SU-DHL-6 (cell line): Measurements from ENCODE around the gene ARCN1.
A peak's percentile ranks its signal among the peaks of the same experiment; 100 is the strongest.

Experiments used
- H2AFZ ChIP-seq: fragments of 200-600 bp; sonication (generic); 2 replicates; pipeline ENCODE4 v1.6.1; 2014; ENCODE audit warnings: low read depth, mild to moderate bottlenecking, moderate library complexity, mixed read lengths, antibody characterized with exemption, low read length; ENCODE audit not compliant: severe bottlenecking
- H3F3A ChIP-seq: fragments of 200-600 bp; shearing (Covaris generic); 2 replicates; pipeline ENCODE4 v1.6.0; 2016; ENCODE audit warnings: antibody characterized with exemption, mild to moderate bottlenecking; ENCODE audit not compliant: insufficient read depth
- H3K27ac ChIP-seq: fragments of 200-600 bp; sonication (generic); 2 replicates; pipeline ENCODE4 v1.5.1; 2016; ENCODE audit warnings: low read depth, mild to moderate bottlenecking, low read length, moderate library complexity, mixed read lengths
- H3K27me3 ChIP-seq: fragments of 200-600 bp; sonication (generic), shearing (Covaris generic); 2 replicates; pipeline ENCODE4 v1.6.0; 2014; ENCODE audit warnings: mild to moderate bottlenecking, low read length
- H3K36me3 ChIP-seq: fragments of 200-600 bp; sonication (generic); 2 replicates; pipeline ENCODE4 v1.6.1; 2014; ENCODE audit warnings: mild to moderate bottlenecking, low read length, mixed read lengths
- H3K4me2 ChIP-seq: fragments of 300-600, 200-600 bp; shearing (Covaris generic), sonication (generic); 2 replicates; pipeline ENCODE4 v1.6.0; 2014; ENCODE audit warnings: low read length, low read depth, mild to moderate bottlenecking; ENCODE audit not compliant: poor library complexity, severe bottlenecking
- H3K4me3 ChIP-seq: fragments of 200-600 bp; sonication (generic); 2 replicates; pipeline ENCODE4 v1.5.1; 2014; ENCODE audit warnings: antibody characterized with exemption, low read length, mild to moderate bottlenecking, mixed read lengths; ENCODE audit not compliant: insufficient read depth, poor library complexity, severe bottlenecking
- H3K79me2 ChIP-seq: fragments of 200-600 bp; sonication (generic); 2 replicates; pipeline ENCODE4 v1.6.1; 2014; ENCODE audit warnings: mild to moderate bottlenecking, low read length, moderate library complexity; ENCODE audit not compliant: insufficient read depth
- H3K9ac ChIP-seq: fragments of 200-600 bp; sonication (generic); 2 replicates; pipeline ENCODE4 v1.7.0; 2014; ENCODE audit warnings: mild to moderate bottlenecking, low read length
- H3K9me2 ChIP-seq: fragments of 200-600 bp; sonication (generic); replicated peaks from 2 replicates; pipeline ENCODE4 v1.6.1; 2014; ENCODE audit warnings: low read length; ENCODE audit not compliant: insufficient read depth
- H3K9me3 ChIP-seq: fragments of 200-600 bp; sonication (generic); 2 replicates; pipeline ENCODE4 v1.6.1; 2014; ENCODE audit warnings: low read length, mixed read lengths; ENCODE audit not compliant: insufficient read depth
- H4K20me1 ChIP-seq: fragments of 200-600 bp; sonication (generic); 2 replicates; pipeline ENCODE4 v1.6.1; 2014; ENCODE audit warnings: low read depth, mild to moderate bottlenecking, antibody characterized with exemption, low read length, moderate library complexity, mixed read lengths
- EZH2phosphoT487 ChIP-seq: fragments of 200-600 bp; sonication (generic), shearing (Covaris generic); conservative IDR thresholded peaks from 2 replicates; pipeline ENCODE4 v1.6.1; 2018; ENCODE audit warnings: mild to moderate bottlenecking, antibody characterized with exemption, low read length, moderate library complexity, mixed read lengths
- TF ChIP-seq, protein P1 (sequence below): fragments of 200-600 bp; sonication (generic); IDR thresholded peaks from one replicate; pipeline ENCODE4 v1.5.1; 2017; ENCODE audit warnings: antibody characterized with exemption, mild to moderate bottlenecking, low read length, moderate library complexity; ENCODE audit not compliant: insufficient read depth, poor library complexity, severe bottlenecking

The ARCN1 gene

DNA sequence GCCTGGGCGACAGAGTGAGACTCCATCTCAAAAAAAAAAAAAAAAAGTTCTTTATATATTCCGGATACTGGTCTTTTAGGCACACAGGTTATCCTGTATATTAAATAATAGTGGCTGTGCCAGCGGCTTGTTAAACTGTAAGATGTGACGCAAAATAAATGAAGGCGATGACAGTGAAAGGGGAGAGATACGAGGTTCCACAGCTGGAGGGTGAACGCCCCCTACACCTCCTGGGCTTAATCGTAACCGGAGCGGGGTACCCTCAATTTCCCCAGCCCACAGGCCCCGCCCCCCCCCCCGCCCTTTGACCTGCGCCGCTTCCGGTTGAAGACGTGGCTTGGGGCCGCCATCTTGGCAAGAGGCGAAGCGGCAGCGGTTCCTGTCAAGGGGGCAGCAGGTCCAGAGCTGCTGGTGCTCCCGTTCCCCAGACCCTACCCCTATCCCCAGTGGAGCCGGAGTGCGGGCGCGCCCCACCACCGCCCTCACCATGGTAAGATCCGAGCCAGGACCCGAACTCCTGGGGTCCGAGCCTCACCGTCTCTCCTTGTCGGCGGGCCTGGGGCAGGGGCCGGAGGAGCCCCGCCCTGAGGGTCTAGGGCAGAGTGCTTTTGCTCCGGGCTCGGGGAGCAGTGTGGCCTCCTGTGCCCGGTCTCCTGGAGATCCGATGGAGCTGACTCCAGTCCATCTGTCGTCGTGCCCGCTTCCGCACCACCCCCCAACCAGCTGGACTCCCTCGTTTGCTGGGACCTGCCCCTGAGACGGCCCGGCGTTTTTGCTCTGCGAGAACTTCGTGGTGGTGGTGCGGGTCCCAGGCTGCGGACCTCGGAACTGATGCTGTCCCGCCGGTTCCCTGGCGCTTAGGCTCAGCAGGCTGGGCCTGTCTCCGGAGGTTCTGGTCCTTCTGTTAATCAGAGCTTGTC, at the start of gene ARCN1:
TSS of gene ARCN1 (plus strand) at position 349 of the 920 bp plus-strand sequence. CDS start at position 488, 139 bp downstream.
- Histone ChIP-seq H3K27me3 (no peaks in the 10 kb centered on the region), H3K9ac (peak within 1 kb of the TSS; percentile 99), H3K9me3 (no peaks in the 10 kb centered on the region), H3K4me2 (peak within 1 kb of the TSS; percentile 71), H3F3A (peaks cover 5% of the 10 kb centered on the region), H2AFZ (peak within 1 kb of the TSS; percentile 84), H3K4me3 (peak within 1 kb of the TSS; percentile 99), H3K36me3 (0 out of 2 replicates have a peak, but pooled peaks cover 2% of the 10 kb centered on the region), H3K79me2 (peaks cover 51% of the 10 kb centered on the region), H4K20me1 (peaks cover 24% of the 10 kb centered on the region; the same call in 1 of the 2 replicates), H3K9me2 (no peaks in the 10 kb centered on the region), H3K27ac (peak within 1 kb of the TSS; percentile 70)
- TF ChIP-seq, protein P1, sequence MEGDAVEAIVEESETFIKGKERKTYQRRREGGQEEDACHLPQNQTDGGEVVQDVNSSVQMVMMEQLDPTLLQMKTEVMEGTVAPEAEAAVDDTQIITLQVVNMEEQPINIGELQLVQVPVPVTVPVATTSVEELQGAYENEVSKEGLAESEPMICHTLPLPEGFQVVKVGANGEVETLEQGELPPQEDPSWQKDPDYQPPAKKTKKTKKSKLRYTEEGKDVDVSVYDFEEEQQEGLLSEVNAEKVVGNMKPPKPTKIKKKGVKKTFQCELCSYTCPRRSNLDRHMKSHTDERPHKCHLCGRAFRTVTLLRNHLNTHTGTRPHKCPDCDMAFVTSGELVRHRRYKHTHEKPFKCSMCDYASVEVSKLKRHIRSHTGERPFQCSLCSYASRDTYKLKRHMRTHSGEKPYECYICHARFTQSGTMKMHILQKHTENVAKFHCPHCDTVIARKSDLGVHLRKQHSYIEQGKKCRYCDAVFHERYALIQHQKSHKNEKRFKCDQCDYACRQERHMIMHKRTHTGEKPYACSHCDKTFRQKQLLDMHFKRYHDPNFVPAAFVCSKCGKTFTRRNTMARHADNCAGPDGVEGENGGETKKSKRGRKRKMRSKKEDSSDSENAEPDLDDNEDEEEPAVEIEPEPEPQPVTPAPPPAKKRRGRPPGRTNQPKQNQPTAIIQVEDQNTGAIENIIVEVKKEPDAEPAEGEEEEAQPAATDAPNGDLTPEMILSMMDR, result no peak
- no peak for TF ChIP-seq EZH2phosphoT487

DNA sequence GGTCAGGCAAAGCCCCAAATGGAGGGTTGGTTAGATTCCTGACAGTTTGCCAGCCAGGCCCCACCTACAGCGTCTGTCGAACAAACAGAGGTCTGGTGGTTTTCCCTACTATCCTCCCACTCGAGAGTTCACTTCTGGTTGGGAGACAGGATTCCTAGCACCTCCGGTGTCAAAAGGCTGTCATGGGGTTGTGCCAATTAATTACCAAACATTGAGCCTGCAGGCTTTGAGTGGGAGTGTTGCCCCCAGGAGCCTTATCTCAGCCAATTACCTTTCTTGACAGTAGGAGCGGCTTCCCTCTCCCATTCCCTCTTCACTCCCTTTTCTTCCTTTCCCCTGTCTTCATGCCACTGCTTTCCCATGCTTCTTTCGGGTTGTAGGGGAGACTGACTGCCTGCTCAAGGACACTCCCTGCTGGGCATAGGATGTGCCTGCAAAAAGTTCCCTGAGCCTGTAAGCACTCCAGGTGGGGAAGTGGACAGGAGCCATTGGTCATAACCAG, 49.6 kb upstream of the ARCN1 start:
- Histone ChIP-seq H3K9me2 (no peaks in the 10 kb centered on the region), H3K4me2 (no peak overlapping the region), H3K27ac (no peak overlapping the region), H3K9ac (no peak overlapping the region), H2AFZ (no peak overlapping the region), H3F3A (peaks cover 7% of the 10 kb centered on the region; the same call in 1 of the 2 replicates), H3K4me3 (no peak overlapping the region), H3K9me3 (no peaks in the 10 kb centered on the region), H3K27me3 (no peaks in the 10 kb centered on the region), H3K36me3 (peaks cover 8% of the 10 kb centered on the region; the same call in 1 of the 2 replicates), H4K20me1 (no peaks in the 10 kb centered on the region), H3K79me2 (no peaks in the 10 kb centered on the region)
- TF ChIP-seq, protein P1, result peak; percentile 16
- TF ChIP-seq EZH2phosphoT487, result no peak

DNA sequence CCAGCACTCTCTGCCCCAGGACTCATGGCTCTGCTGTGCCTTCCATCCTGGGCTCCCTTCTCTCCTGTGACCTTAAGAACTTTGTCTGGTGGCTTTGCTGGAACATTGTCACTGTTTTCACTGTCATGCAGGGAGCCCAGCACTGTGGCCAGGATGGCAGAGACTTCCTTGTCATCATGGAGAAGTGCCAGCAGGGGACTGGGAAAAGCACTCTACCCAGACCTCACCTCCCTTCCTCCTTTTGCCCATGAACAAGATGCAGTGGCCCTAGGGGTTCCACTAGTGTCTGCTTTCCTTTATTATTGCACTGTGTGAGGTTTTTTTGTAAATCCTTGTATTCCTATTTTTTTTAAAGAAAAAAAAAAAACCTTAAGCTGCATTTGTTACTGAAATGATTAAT, 47.9 kb upstream of the ARCN1 start:
- Histone ChIP-seq H3K36me3 (peaks cover 8% of the 10 kb centered on the region; the same call in 1 of the 2 replicates), H3K27ac (no peak overlapping the region), H3K4me2 (no peak overlapping the region)

More for the DNA sequence above, 47.9 kb upstream of the ARCN1 start:
- Histone ChIP-seq H3K9me3 (no peaks in the 10 kb centered on the region), H3K79me2 (no peaks in the 10 kb centered on the region), H2AFZ (no peak overlapping the region), H3K9ac (no peak overlapping the region), H3F3A (peaks cover 10% of the 10 kb centered on the region; the same call in 1 of the 2 replicates), H4K20me1 (no peaks in the 10 kb centered on the region), H3K27me3 (no peaks in the 10 kb centered on the region), H3K4me3 (no peak overlapping the region), H3K9me2 (no peaks in the 10 kb centered on the region)
- TF ChIP-seq, protein P1, result no peak
- TF ChIP-seq EZH2phosphoT487, result no peak
